Neural progenitor cell (in vitro differentiated cells): ENCODE measurements around the gene WRAP53. TPM values are rescaled to one million over a fixed set of nuclear protein-coding genes. Genes with fewer than 3 reads are reported as not detected.
A peak's percentile ranks its signal among the peaks of the same experiment; 100 is the strongest.
"Not testable (repeated sequence)": the region's sequence is repeated elsewhere in the genome, so short reads cannot be mapped to it uniquely, and the experiment has no call there.

Experiments used
- DNase-seq: peaks from one replicate; pipeline ENCODE4 v3.0.0-alpha.2; 2016; ENCODE audit warnings: low spot score
- H2AFZ ChIP-seq: fragments of 200-600 bp; sonication (generic); replicated peaks from 2 replicates; pipeline ENCODE4 v1.6.1; 2016; ENCODE audit warnings: antibody characterized with exemption
- H3F3A ChIP-seq: fragments of 200-600 bp; sonication (generic); 2 replicates; pipeline ENCODE4 v1.6.1; 2016; ENCODE audit warnings: antibody characterized with exemption, low read depth
- H3K27ac ChIP-seq: fragments of 200-600 bp; sonication (generic); 2 replicates; pipeline ENCODE4 v1.5.1; 2016; ENCODE audit warnings: mild to moderate bottlenecking
- H3K27me3 ChIP-seq: fragments of 200-600 bp; sonication (generic); 2 replicates; pipeline ENCODE4 v1.6.1; 2016; ENCODE audit warnings: mild to moderate bottlenecking, moderate library complexity
- H3K36me3 ChIP-seq: fragments of 200-600 bp; sonication (generic); 2 replicates; pipeline ENCODE4 v1.5.1; 2016
- H3K4me1 ChIP-seq: fragments of 200-600 bp; sonication (generic); 2 replicates; pipeline ENCODE4 v1.6.1; 2016; ENCODE audit warnings: mixed run types
- H3K4me2 ChIP-seq: fragments of 200-600 bp; sonication (generic); 2 replicates; pipeline ENCODE4 v1.6.1; 2016
- H3K4me3 ChIP-seq: fragments of 200-600 bp; sonication (generic); 2 replicates; pipeline ENCODE4 v1.5.1; 2016
- H3K79me2 ChIP-seq: fragments of 200-600 bp; sonication (generic); 2 replicates; pipeline ENCODE4 v1.6.1; 2016; ENCODE audit warnings: low read depth
- H3K9ac ChIP-seq: fragments of 200-600 bp; sonication (generic); 2 replicates; pipeline ENCODE4 v1.6.1; 2016
- H3K9me3 ChIP-seq: fragments of 200-600 bp; sonication (generic); 2 replicates; pipeline ENCODE4 v1.5.1; 2016; ENCODE audit warnings: low read depth
- H4K20me1 ChIP-seq: fragments of 200-600 bp; sonication (generic); 2 replicates; pipeline ENCODE4 v1.6.1; 2016; ENCODE audit warnings: low read depth
- H3K27ac Mint-ChIP-seq: 3 replicates; pipeline ENCODE4 v1.8.0; 2021; ENCODE audit warnings: mixed read lengths
- H3K27me3 Mint-ChIP-seq: 2 replicates; pipeline ENCODE4 v1.8.0; 2022; ENCODE audit warnings: low read depth, mild to moderate bottlenecking, inconsistent platforms, moderate library complexity, mixed read lengths; ENCODE audit not compliant: insufficient read depth
- H3K36me3 Mint-ChIP-seq: 3 replicates; pipeline ENCODE4 v1.8.0; 2021; ENCODE audit warnings: mixed read lengths
- H3K4me1 Mint-ChIP-seq: 3 replicates; pipeline ENCODE4 v1.8.0; 2021; ENCODE audit warnings: mixed read lengths
- H3K4me3 Mint-ChIP-seq: 3 replicates; pipeline ENCODE4 v1.8.0; 2021; ENCODE audit warnings: mild to moderate bottlenecking, moderate library complexity, mixed read lengths
- H3K9me3 Mint-ChIP-seq: 3 replicates; pipeline ENCODE4 v1.8.0; 2020; ENCODE audit warnings: mixed read lengths
- CTCF ChIP-seq: fragments of 200-600 bp; sonication (generic); IDR thresholded peaks from 2 replicates; pipeline ENCODE4 v1.5.1; 2017; ENCODE audit warnings: antibody characterized with exemption, mild to moderate bottlenecking
- EZH2 ChIP-seq: fragments of 200-600 bp; sonication (generic); IDR thresholded peaks from 2 replicates; pipeline ENCODE4 v1.6.1; 2017; ENCODE audit warnings: antibody characterized with exemption, mild to moderate bottlenecking, moderate library complexity
- EZH2phosphoT487 ChIP-seq: fragments of 200-600 bp; sonication (generic); IDR thresholded peaks from 2 replicates; pipeline ENCODE4 v1.6.1; 2017; ENCODE audit warnings: antibody characterized with exemption
- total RNA-seq: library from RNA; depleted of rRNA; stranded (reverse); fragments of >200 nt; gene quantifications from 2 replicates; pipeline ENCODE4 v1.2.3, GENCODE V29; 2015; ENCODE audit warnings: low replicate concordance

The WRAP53 gene
- 12.6 and 22.8 TPM in 2 replicates for total RNA-seq

DNA sequence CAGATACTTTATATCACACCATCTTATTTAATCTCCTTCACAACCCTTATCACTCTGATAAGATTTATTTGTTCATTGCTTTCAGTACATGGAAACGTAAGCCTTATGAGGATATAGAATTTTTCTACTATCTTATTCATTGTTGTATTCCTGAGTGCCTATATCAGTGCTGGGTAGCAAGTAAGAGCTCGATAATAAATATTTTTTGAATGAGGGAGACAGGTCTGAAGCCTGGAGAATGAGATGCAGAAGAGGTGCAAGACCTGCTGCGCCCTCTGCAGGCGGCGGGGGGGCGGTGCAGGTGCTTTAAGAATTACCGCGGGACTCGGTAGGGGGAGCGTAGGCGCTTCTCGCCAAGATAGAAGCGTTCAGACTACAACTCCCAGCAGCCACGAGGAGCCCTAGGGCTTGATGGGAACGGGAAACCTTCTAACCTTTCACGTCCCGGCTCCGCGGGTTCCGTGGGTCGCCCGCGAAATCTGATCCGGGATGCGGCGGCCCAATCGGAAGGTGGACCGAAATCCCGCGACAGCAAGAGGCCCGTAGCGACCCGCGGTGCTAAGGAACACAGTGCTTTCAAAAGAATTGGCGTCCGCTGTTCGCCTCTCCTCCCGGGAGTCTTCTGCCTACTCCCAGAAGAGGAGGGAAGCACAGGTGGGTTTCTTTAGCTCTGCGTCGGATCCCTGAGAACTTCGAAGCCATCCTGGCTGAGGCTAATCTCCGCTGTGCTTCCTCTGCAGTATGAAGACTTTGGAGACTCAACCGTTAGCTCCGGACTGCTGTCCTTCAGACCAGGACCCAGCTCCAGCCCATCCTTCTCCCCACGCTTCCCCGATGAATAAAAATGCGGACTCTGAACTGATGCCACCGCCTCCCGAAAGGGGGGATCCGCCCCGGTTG lies at the start of gene WRAP53:
Gene WRAP53, plus strand, starts transcription at position 570 of the 900 bp plus-strand sequence. Its CDS starts 172 bp downstream, at position 742.
- peak within 1 kb of the TSS; percentile 97 for H3K4me3 Mint-ChIP-seq
- H3K27ac Mint-ChIP-seq = peak within 1 kb of the TSS; percentile 100
- no peaks in the 10 kb centered on the region for H3K9me3 Mint-ChIP-seq
- H3K4me2 ChIP-seq = peak within 1 kb of the TSS; percentile 91
- no peaks in the 10 kb centered on the region for H3K27me3 Mint-ChIP-seq
- H3K4me1 Mint-ChIP-seq = peaks cover 27% of the 10 kb centered on the region
- peak within 1 kb of the TSS; percentile 98 for H3K9ac ChIP-seq
- H3K9me3 ChIP-seq = no peaks in the 10 kb centered on the region
- peaks cover 61% of the 10 kb centered on the region for H3K79me2 ChIP-seq
- no peaks in the 10 kb centered on the region for H3K36me3 ChIP-seq
- peak within 1 kb of the TSS; percentile 74 for H2AFZ ChIP-seq
- TF ChIP-seq EZH2 (no peak), EZH2phosphoT487 (no peak), CTCF (peak; percentile 100)
- peak within 1 kb of the TSS; percentile 100 for H3K27ac ChIP-seq
- H3K4me3 ChIP-seq = peak within 1 kb of the TSS; percentile 93
- peaks cover 44% of the 10 kb centered on the region for H3F3A ChIP-seq
- no peaks in the 10 kb centered on the region for H3K27me3 ChIP-seq
- H3K36me3 Mint-ChIP-seq = peaks cover 7% of the 10 kb centered on the region
- no peaks in the 10 kb centered on the region for H4K20me1 ChIP-seq
- DNase-seq = peak; percentile 100
- H3K4me1 ChIP-seq = peaks cover 16% of the 10 kb centered on the region

DNA sequence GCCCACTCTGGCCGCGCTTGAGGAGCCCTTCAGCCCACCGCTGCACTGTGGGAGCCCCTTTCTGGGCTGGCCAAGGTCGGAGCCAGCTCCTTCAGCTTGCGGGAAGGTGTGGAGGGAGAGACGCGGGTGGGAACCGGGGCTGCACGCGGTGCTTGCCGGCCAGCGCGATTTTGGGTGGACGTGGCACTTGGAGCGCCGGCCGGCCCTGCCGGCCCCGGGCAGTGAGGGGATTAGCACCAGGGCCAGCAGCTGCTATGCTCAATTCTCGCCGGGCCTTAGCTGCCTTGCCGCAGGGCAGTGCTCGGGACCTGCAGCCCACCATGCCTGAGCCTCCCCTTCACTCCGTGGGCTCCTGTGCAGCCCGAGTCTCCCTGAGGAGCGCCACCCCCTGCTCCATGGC lies 47.5 kb upstream of the WRAP53 start:
- Mint-ChIP-seq H3K27me3 (peaks cover 2% of the 10 kb centered on the region), H3K4me3 (no peak overlapping the region), H3K9me3 (no peaks in the 10 kb centered on the region), H3K27ac (no peak overlapping the region), H3K36me3 (no peaks in the 10 kb centered on the region), H3K4me1 (peaks cover 9% of the 10 kb centered on the region)
- no peak overlapping the region for H3K27ac ChIP-seq
- no peaks in the 10 kb centered on the region for H3F3A ChIP-seq
- no peak for TF ChIP-seq CTCF
- TF ChIP-seq EZH2 = no peak
- no peak for TF ChIP-seq EZH2phosphoT487
- no peaks in the 10 kb centered on the region for H3K79me2 ChIP-seq
- H3K9ac ChIP-seq = no peak overlapping the region
- no peaks in the 10 kb centered on the region for H3K36me3 ChIP-seq
- no peaks in the 10 kb centered on the region for H3K27me3 ChIP-seq
- no peaks in the 10 kb centered on the region for H3K9me3 ChIP-seq
- H3K4me3 ChIP-seq = no peak overlapping the region
- DNase-seq = no peak
- peaks cover 7% of the 10 kb centered on the region for H3K4me1 ChIP-seq
- no peaks in the 10 kb centered on the region for H4K20me1 ChIP-seq
- H2AFZ ChIP-seq = no peak overlapping the region
- H3K4me2 ChIP-seq = no peak overlapping the region

- H3K27me3 ChIP-seq, H3K4me1 Mint-ChIP-seq, H3K36me3 Mint-ChIP-seq, H3K9me3 Mint-ChIP-seq, H3K4me2 ChIP-seq, H4K20me1 ChIP-seq, H3K4me1 ChIP-seq, H2AFZ ChIP-seq, H3K79me2 ChIP-seq, H3K9me3 ChIP-seq, H3K27ac Mint-ChIP-seq, H3K9ac ChIP-seq, H3K27ac ChIP-seq, H3F3A ChIP-seq, DNase-seq, H3K27me3 Mint-ChIP-seq, H3K4me3 ChIP-seq, H3K36me3 ChIP-seq: not testable (repeated sequence)
- peak overlapping the region; percentile 24 for H3K4me3 Mint-ChIP-seq
Observed at GRCh38 chr17:7641635-7642034, 46.6 kb upstream of the WRAP53 start.

- H3K36me3 ChIP-seq = no peaks in the 10 kb centered on the region
- H3K27ac Mint-ChIP-seq = no peak overlapping the region
- H3K36me3 Mint-ChIP-seq = no peaks in the 10 kb centered on the region
- H3K9ac ChIP-seq = no peak overlapping the region
- no peak overlapping the region for H3K4me3 ChIP-seq
- H3F3A ChIP-seq = peaks cover 2% of the 10 kb centered on the region
- no peak overlapping the region for H2AFZ ChIP-seq
- no peak for DNase-seq
- peaks cover 3% of the 10 kb centered on the region for H3K27me3 ChIP-seq
- no peak overlapping the region for H3K27ac ChIP-seq
- TF ChIP-seq CTCF = no peak
- TF ChIP-seq EZH2phosphoT487 = no peak
- H3K9me3 ChIP-seq = no peaks in the 10 kb centered on the region
- H3K4me3 Mint-ChIP-seq = no peak overlapping the region
- H3K4me2 ChIP-seq = no peak overlapping the region
- peaks cover 1% of the 10 kb centered on the region for H3K4me1 Mint-ChIP-seq
- H4K20me1 ChIP-seq = no peaks in the 10 kb centered on the region
- no peaks in the 10 kb centered on the region for H3K4me1 ChIP-seq
- H3K27me3 Mint-ChIP-seq = peaks cover 5% of the 10 kb centered on the region
- H3K9me3 Mint-ChIP-seq = no peaks in the 10 kb centered on the region
- no peaks in the 10 kb centered on the region for H3K79me2 ChIP-seq
Observed at GRCh38 chr17:7644775-7645174, 43.5 kb upstream of the WRAP53 start.
